K562 (cell line): ENCODE results near the gene NRG3. TPM values are rescaled to one million over a fixed set of nuclear protein-coding genes. Genes with fewer than 3 reads are reported as not detected.

Source experiments
- ATAC-seq: fragments of 200-7000 bp; cut with Tn5 transposase; 3 replicates; pipeline ENCODE4 v1.9.1; 2020; ENCODE audit warnings: moderate library complexity
- BruUV-seq: library from RNA; stranded (reverse); fragments of 400-500 nt; replicated peaks from 2 replicates; lab custom pipeline; 2021; lab: Mats Ljungman, UMichigan
- CTCF ChIA-PET: fragments of 300-600 bp; formaldehyde crosslinking; extraction: SDS; loops from one replicate; lab custom pipeline; 2021; ENCODE audit warnings: low intra/inter-chr PET ratio; lab: Yijun Ruan, JAX
- POLR2A ChIA-PET: fragments of 300-600, 350-650 bp; sonication (Branson Sonifier 250); formaldehyde crosslinking; extraction: SDS; loops from one replicate; lab custom pipeline; 2021; ENCODE audit warnings: antibody characterized with exemption, inconsistent platforms; lab: Yijun Ruan, JAX
- DNase-seq, 4 experiments: peaks; one replicate each; pipeline versions ENCODE4 v3.0.0 to v3.0.0-alpha.2; 2011 to 2018; ENCODE audit warnings: low spot score in 3 of 4, mixed read lengths in 3 of 4; ENCODE audit errors: extremely low read depth in 1 of 4
- FAIRE-seq: peaks from 2 replicates; lab custom pipeline; 2011; peaks lifted over from hg19 to GRCh38; lab: Jason Lieb, UNC
- H2AFZ ChIP-seq: 2 replicates; pipeline ENCODE4 v1.6.0; 2011; ENCODE audit warnings: low read depth, low read length, control low read depth, inconsistent platforms
- H3K27ac ChIP-seq: fragments of 200-600 bp; 3 replicates; pipeline ENCODE4 v1.8.0; 2011; ENCODE audit warnings: low read depth, mild to moderate bottlenecking, control low read depth, inconsistent platforms, low read length, moderate library complexity, mixed read lengths; ENCODE audit errors: extremely low read depth
- H3K27me3 ChIP-seq, 2 experiments: fragments of 300-600 bp in 1 of 2; 2 replicates in 1 of 2; 3 replicates in 1 of 2; pipeline versions ENCODE4 v1.6.0 to v1.8.0; 2011; ENCODE audit warnings: inconsistent platforms in 2 of 2, low read length in 2 of 2, mild to moderate bottlenecking in 1 of 2, mixed read lengths in 1 of 2, moderate library complexity in 1 of 2; ENCODE audit not compliant: control insufficient read depth in 2 of 2, insufficient read depth in 2 of 2
- H3K36me3 ChIP-seq: fragments of 300-600 bp; 3 replicates; pipeline ENCODE4 v1.8.0; 2011; ENCODE audit warnings: mild to moderate bottlenecking, low read length, inconsistent platforms; ENCODE audit not compliant: control insufficient read depth, insufficient read depth
- H3K4me1 ChIP-seq, 2 experiments: fragments of 200-600 bp in 1 of 2; replicated peaks in 1 of 2; 2 replicates in 1 of 2; 3 replicates in 1 of 2; pipeline versions ENCODE4 v1.5.1 to v1.8.0; 2011; ENCODE audit warnings: inconsistent platforms in 2 of 2, low read length in 2 of 2, mild to moderate bottlenecking in 1 of 2, mixed read lengths in 1 of 2, moderate library complexity in 1 of 2; ENCODE audit not compliant: control insufficient read depth in 2 of 2, insufficient read depth in 2 of 2
- H3K4me2 ChIP-seq: 2 replicates; pipeline ENCODE4 v1.6.1; 2011; ENCODE audit warnings: low read length, control low read depth, inconsistent platforms, mixed read lengths; ENCODE audit not compliant: insufficient read depth
- H3K4me3 ChIP-seq: fragments of 200-600 bp; sonication (generic), shearing (Covaris generic); 2 replicates; pipeline ENCODE4 v1.5.1; 2016; ENCODE audit warnings: control low read depth, inconsistent platforms
- H3K79me2 ChIP-seq: fragments of 200-600 bp; 3 replicates; pipeline ENCODE4 v1.8.0; 2011; ENCODE audit warnings: low read length, inconsistent platforms; ENCODE audit not compliant: control insufficient read depth, insufficient read depth
- H3K9ac ChIP-seq, 2 experiments: 2 replicates each; pipeline versions ENCODE4 v1.6.0 to v1.6.1; 2011; ENCODE audit warnings: low read depth in 2 of 2, low read length in 2 of 2, control low read depth in 1 of 2, inconsistent platforms in 1 of 2, mild to moderate bottlenecking in 1 of 2, mixed read lengths in 1 of 2; ENCODE audit not compliant: insufficient read depth in 1 of 2
- H3K9me1 ChIP-seq: one replicate; pipeline ENCODE4 v1.6.0; 2011; ENCODE audit warnings: inconsistent platforms, mild to moderate bottlenecking, low read length, moderate library complexity; ENCODE audit not compliant: control insufficient read depth, insufficient read depth
- H3K9me3 ChIP-seq: replicated peaks from 2 replicates; pipeline ENCODE4 v1.5.1; 2011; ENCODE audit warnings: low read depth, low read length, inconsistent platforms; ENCODE audit not compliant: control insufficient read depth, insufficient read depth
- H4K20me1 ChIP-seq: replicated peaks from 2 replicates; pipeline ENCODE4 v1.6.1; 2011; ENCODE audit warnings: low read length, inconsistent platforms, mixed read lengths; ENCODE audit not compliant: control insufficient read depth, insufficient read depth
- RFX1 ChIP-seq: fragments of 450-650 bp; IDR thresholded peaks from 2 replicates; pipeline ENCODE4 v1.6.1; 2016; ENCODE audit warnings: mild to moderate bottlenecking, moderate library complexity
- TRIM28 ChIP-seq: fragments of 450-650 bp; IDR thresholded peaks from 2 replicates; pipeline ENCODE4 v1.6.1; 2017
- ZKSCAN1 ChIP-seq: fragments of 150-350 bp; IDR thresholded peaks from 2 replicates; pipeline ENCODE4 v1.6.1; 2016; ENCODE audit warnings: low read depth, low read length
- WGBS: fragments of 100-300 bp; shearing (Covaris generic); methylation state at CpG from one replicate; pipeline ENCODE4 v1.1.6; 2016; ENCODE audit warnings: low coverage, mixed read lengths; ENCODE audit not compliant: insufficient coverage; ENCODE audit errors: missing lambda C conversion rate; 5-methylcytosine and 5-hydroxymethylcytosine counted together
- in situ Hi-C: fragments of 300-500 bp; cut with MboI; formaldehyde crosslinking; loops from 4 replicates; pipeline ENCODE4 v1.15.0; 2018; ENCODE audit warnings: inconsistent platforms, mixed read lengths
- intact Hi-C: fragments of 100-400 bp; cut with micrococcal nuclease; formaldehyde crosslinking; loops from 2 replicates; pipeline ENCODE4 v1.14.2; 2022
- polyA plus RNA-seq, 8 experiments: library from polyadenylated mRNA; depleted of rRNA in 4 of 8; stranded (reverse) in 5 of 8; unstranded in 3 of 8; fragments of >200 nt; fragmentation: Nextera tagmentation in 2 of 8; fragmentation: Illumina TruSeq in 1 of 8; extraction: Ambion mirVana in 2 of 8; extraction: Trizol in 1 of 8; gene quantifications; 2 replicates each; pipeline versions ENCODE4 v1.2.1 to v1.2.3, GENCODE V29; 2011 to 2014; ENCODE audit warnings: inconsistent platforms in 1 of 8, missing spikeins in 1 of 8
- total RNA-seq, 7 experiments: library from RNA; depleted of rRNA in 6 of 7; stranded (reverse); fragments of >200 nt in 6 of 7; fragmentation: Illumina TruSeq in 2 of 7; extraction: Trizol in 2 of 7; gene quantifications; 2 replicates each; pipeline versions ENCODE4 v1.2.1 to v1.2.3, GENCODE V29; 2011 to 2021; ENCODE audit warnings: low replicate concordance in 1 of 7
- TF ChIP-seq, protein P1 (sequence below): fragments of 450-650 bp; formaldehyde crosslinking; IDR thresholded peaks from 2 replicates; pipeline ENCODE4 v1.4.0; 2022; ENCODE audit warnings: missing genetic modification characterization

Gene NRG3
- total and polyA plus RNA-seq, 9 of the 15 experiments (the other 6 are each of a cell fraction or from before 2014, with no cell fraction given): not detected

DNA sequence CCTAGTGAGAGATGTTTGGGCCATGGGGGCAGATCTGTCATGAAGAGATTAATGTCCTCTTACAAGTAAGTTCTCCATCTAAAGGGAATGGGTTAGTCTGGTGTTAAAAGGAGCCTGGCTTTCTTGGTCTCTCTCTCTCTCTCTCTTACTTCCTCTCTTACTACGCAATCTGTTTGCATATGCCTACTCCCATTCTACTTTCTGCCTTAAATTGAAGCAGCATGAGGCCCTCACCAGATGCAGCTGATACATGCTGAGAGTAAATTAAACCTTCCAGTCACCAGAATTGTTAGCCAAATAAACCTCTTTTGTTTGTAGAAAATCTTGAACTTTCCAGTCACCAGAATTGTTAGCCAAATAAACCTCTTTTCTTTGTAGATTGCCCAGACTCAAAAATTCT lies 884.1 kb downstream of the NRG3 start:
- ChIA-PET POLR2A (no interaction called here), CTCF (no interaction called here)
- ATAC-seq (no peak), FAIRE-seq (no peak)
- Histone ChIP-seq H3K27me3 (no peaks in the 10 kb centered on the region), H3K27ac (no peak overlapping the region), H3K36me3 (no peaks in the 10 kb centered on the region), H3K9ac (no peak overlapping the region), H3K4me1 (no peaks in the 10 kb centered on the region), H3K4me3 (no peak overlapping the region), H2AFZ (no peak overlapping the region), H4K20me1 (no peaks in the 10 kb centered on the region)
- no TSS peak for BruUV-seq
- intact Hi-C loops (no loop called here), in situ Hi-C loops (no loop called here)
- TF ChIP-seq TRIM28: no peak
- TF ChIP-seq, protein P1, sequence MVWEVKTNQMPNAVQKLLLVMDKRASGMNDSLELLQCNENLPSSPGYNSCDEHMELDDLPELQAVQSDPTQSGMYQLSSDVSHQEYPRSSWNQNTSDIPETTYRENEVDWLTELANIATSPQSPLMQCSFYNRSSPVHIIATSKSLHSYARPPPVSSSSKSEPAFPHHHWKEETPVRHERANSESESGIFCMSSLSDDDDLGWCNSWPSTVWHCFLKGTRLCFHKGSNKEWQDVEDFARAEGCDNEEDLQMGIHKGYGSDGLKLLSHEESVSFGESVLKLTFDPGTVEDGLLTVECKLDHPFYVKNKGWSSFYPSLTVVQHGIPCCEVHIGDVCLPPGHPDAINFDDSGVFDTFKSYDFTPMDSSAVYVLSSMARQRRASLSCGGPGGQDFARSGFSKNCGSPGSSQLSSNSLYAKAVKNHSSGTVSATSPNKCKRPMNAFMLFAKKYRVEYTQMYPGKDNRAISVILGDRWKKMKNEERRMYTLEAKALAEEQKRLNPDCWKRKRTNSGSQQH: no peak
- TF ChIP-seq, all 486 proteins: peak for 0
- WGBS: 0% methylated on average over 1 of the region's 1 CpG
- no peak overlapping the region for H3K4me2 ChIP-seq
- H3K9me1 ChIP-seq: no peaks in the 10 kb centered on the region
- H3K9me3 ChIP-seq: peaks cover 1% of the 10 kb centered on the region; the same call in 1 of the 2 replicates
- DNase-seq: no peak
- H3K79me2 ChIP-seq: no peaks in the 10 kb centered on the region

DNA sequence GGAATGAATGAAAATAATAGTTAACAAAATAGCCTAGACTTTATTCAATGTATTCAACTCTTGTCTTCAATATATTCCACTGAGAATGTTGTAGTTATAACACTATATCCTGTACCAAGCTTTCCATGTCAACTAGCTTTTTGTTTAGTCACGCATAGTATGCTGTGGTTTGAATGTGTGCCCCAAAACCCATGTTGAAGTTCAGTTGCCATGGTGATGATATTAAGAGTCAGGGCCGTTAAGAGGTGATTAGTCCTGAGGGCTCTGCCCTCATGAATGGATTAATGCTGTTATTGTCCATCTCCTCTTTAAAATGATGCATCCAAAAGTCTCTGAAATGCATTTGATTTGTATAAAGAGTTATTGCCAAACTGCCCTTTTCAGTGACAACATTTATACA lies 887.6 kb downstream of the NRG3 start:
- no peak overlapping the region for H3K27ac ChIP-seq
- ChIA-PET POLR2A (no interaction called here), CTCF (no interaction called here)
- TF ChIP-seq RFX1 (0 out of 2 replicates have a peak, but pooled peaks have one; percentile 14), ZKSCAN1 (no peak)
- H3K4me2 ChIP-seq: no peak overlapping the region
- no peaks in the 10 kb centered on the region for H3K36me3 ChIP-seq
- no peak overlapping the region for H3K4me3 ChIP-seq
- H3K9ac ChIP-seq: no peak overlapping the region
- H2AFZ ChIP-seq: no peak overlapping the region
- in situ Hi-C loops: no loop called here
- WGBS: 2% methylated on average over 2 of the region's 2 CpGs
- BruUV-seq: no TSS peak
- H3K4me1 ChIP-seq: no peaks in the 10 kb centered on the region
- H3K9me3 ChIP-seq: peaks cover 1% of the 10 kb centered on the region; the same call in 1 of the 2 replicates
- no peaks in the 10 kb centered on the region for H3K79me2 ChIP-seq
- H3K9me1 ChIP-seq: no peaks in the 10 kb centered on the region
- ATAC-seq (no peak), FAIRE-seq (no peak), DNase-seq (no peak)
- H4K20me1 ChIP-seq: no peaks in the 10 kb centered on the region
- intact Hi-C loops: no loop called here
- no peaks in the 10 kb centered on the region for H3K27me3 ChIP-seq
